OCI-LY3 (cell line): ENCODE data around the gene ZSWIM7.

Experiments
- H2AFZ ChIP-seq: fragments of 200-600, 300-600 bp; shearing (Covaris generic); 2 replicates; pipeline ENCODE4 v1.6.0; 2014; ENCODE audit warnings: antibody characterized with exemption, low read depth, low read length
- H3K27ac ChIP-seq: fragments of 200-600, 300-600 bp; sonication (generic); 2 replicates; pipeline ENCODE4 v1.5.1; 2014; ENCODE audit warnings: mild to moderate bottlenecking, low read length, moderate library complexity, mixed read lengths
- H3K27me3 ChIP-seq: fragments of 200-600, 300-600 bp; sonication (generic); 2 replicates; pipeline ENCODE4 v1.6.1; 2014; ENCODE audit warnings: low read depth, low read length, mixed read lengths
- H3K36me3 ChIP-seq: fragments of 200-600, 300-600 bp; sonication (generic); replicated peaks from 2 replicates; pipeline ENCODE3; 2014; ENCODE audit warnings: low read depth, low read length, mixed read lengths
- H3K4me1 ChIP-seq: fragments of 300-600, 200-600 bp; sonication (generic); 2 replicates; pipeline ENCODE4 v1.6.1; 2014; ENCODE audit warnings: low read length, mixed read lengths
- H3K4me2 ChIP-seq: fragments of 200-600, 300-600 bp; sonication (generic); 2 replicates; pipeline ENCODE4 v1.6.1; 2014; ENCODE audit warnings: low read length, mixed read lengths
- H3K4me3 ChIP-seq: fragments of 300-600, 200-600 bp; sonication (generic); 2 replicates; pipeline ENCODE4 v1.5.1; 2014; ENCODE audit warnings: antibody characterized with exemption, mild to moderate bottlenecking, low read length, moderate library complexity
- H3K79me2 ChIP-seq: fragments of 300-600, 200-600 bp; shearing (Covaris generic); 2 replicates; pipeline ENCODE4 v1.6.1; 2014; ENCODE audit warnings: mild to moderate bottlenecking, low read length, mixed read lengths
- H3K9ac ChIP-seq: fragments of 300-600, 200-600 bp; shearing (Covaris generic); 2 replicates; pipeline ENCODE4 v1.6.0; 2014; ENCODE audit warnings: mild to moderate bottlenecking, low read length, moderate library complexity
- H3K9me3 ChIP-seq: fragments of 200-600, 300-600 bp; shearing (Covaris generic); 2 replicates; pipeline ENCODE4 v1.6.1; 2014; ENCODE audit warnings: low read length, mixed read lengths; ENCODE audit not compliant: insufficient read depth
- H4K20me1 ChIP-seq: fragments of 200-600, 300-600 bp; sonication (generic); 2 replicates; pipeline ENCODE4 v1.6.1; 2016; ENCODE audit warnings: low read length, mixed read lengths; ENCODE audit not compliant: insufficient read depth
- EZH2phosphoT487 ChIP-seq: fragments of 200-600 bp; shearing (Covaris generic); IDR thresholded peaks from 2 replicates; pipeline ENCODE4 v1.6.1; 2018; ENCODE audit warnings: antibody characterized with exemption, mixed run types, low read depth
- TF ChIP-seq, protein P1 (sequence below): fragments of 200-600, 300-600 bp; sonication (generic); IDR thresholded peaks from 2 replicates; pipeline ENCODE4 v1.5.1; 2014; ENCODE audit warnings: antibody characterized with exemption, low read length, low read depth

ZSWIM7 gene

DNA sequence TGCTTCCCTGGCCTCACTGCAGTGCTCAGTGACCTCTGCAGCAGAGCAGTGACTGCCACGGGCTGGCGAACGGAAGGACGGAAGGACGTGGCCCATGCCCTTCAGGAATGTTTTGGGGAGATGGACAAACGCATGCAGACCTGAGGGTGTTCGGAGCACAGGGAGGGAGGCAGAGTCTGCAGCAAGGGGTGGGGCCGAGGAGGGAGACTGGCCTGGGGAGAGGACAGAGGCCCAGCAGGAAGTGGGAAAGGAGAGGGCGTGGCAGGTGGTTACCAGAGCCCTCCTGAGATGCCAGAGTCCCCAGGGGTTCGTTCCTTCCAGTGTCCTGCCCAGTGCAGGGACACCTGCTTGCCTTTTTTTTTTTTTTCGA lies 32.6 kb downstream of the ZSWIM7 start:
- Histone ChIP-seq H3K36me3 (no peaks in the 10 kb centered on the region), H3K4me1 (no peaks in the 10 kb centered on the region), H2AFZ (no peak overlapping the region), H3K27me3 (peaks cover 54% of the 10 kb centered on the region), H3K27ac (no peak overlapping the region), H3K4me2 (no peak overlapping the region), H4K20me1 (no peaks in the 10 kb centered on the region; the same call in 1 of the 2 replicates), H3K79me2 (no peaks in the 10 kb centered on the region), H3K4me3 (no peak overlapping the region), H3K9ac (no peak overlapping the region), H3K9me3 (no peaks in the 10 kb centered on the region)
- TF ChIP-seq, protein P1, sequence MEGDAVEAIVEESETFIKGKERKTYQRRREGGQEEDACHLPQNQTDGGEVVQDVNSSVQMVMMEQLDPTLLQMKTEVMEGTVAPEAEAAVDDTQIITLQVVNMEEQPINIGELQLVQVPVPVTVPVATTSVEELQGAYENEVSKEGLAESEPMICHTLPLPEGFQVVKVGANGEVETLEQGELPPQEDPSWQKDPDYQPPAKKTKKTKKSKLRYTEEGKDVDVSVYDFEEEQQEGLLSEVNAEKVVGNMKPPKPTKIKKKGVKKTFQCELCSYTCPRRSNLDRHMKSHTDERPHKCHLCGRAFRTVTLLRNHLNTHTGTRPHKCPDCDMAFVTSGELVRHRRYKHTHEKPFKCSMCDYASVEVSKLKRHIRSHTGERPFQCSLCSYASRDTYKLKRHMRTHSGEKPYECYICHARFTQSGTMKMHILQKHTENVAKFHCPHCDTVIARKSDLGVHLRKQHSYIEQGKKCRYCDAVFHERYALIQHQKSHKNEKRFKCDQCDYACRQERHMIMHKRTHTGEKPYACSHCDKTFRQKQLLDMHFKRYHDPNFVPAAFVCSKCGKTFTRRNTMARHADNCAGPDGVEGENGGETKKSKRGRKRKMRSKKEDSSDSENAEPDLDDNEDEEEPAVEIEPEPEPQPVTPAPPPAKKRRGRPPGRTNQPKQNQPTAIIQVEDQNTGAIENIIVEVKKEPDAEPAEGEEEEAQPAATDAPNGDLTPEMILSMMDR, result no peak
- TF ChIP-seq EZH2phosphoT487, result no peak

DNA sequence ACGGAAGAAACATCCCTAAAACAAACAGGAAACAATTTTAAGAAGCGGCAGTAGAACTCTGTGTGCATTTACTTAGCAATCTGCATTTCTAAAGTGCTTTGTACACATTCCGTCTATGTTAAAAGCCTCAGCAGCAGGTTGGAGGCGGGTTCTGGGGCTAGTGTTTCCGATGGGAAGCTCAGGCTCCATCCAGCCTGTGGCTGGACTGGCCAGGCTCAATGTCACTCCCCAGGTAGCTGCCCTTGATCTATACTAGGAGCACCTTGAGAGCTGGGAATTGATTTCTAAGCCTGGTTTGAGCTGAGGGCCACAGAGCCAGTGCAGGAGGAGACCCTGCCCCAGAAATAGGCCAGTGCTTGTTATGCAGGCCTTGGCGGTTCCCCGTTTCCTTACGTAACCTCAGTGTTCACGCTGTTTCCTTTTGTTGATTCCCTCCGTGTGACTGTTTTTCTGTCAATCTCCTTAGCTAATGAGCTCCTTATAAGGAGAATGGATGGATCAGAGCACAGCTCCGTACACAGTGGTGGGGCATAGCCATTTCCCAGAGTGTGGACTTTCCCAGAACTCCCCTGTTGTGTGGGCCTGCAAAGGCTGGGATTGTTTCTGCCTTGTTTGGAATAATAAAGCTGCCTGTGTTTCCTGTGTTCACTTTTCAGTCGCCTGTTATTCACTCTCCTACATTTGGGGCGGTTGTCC lies 33.2 kb downstream of the ZSWIM7 start:
- no peaks in the 10 kb centered on the region for H3K79me2 ChIP-seq
- no peak overlapping the region for H3K27ac ChIP-seq
- no peak overlapping the region for H3K4me2 ChIP-seq
- no peak overlapping the region for H3K9ac ChIP-seq
- no peaks in the 10 kb centered on the region; the same call in 1 of the 2 replicates for H4K20me1 ChIP-seq
- no peak overlapping the region for H2AFZ ChIP-seq
- TF ChIP-seq EZH2phosphoT487, result no peak
- TF ChIP-seq, protein P1, result no peak
- no peak overlapping the region for H3K4me3 ChIP-seq
- peaks cover 59% of the 10 kb centered on the region for H3K27me3 ChIP-seq
- no peaks in the 10 kb centered on the region for H3K4me1 ChIP-seq
- H3K36me3 ChIP-seq, result no peaks in the 10 kb centered on the region
- H3K9me3 ChIP-seq, result no peaks in the 10 kb centered on the region

DNA sequence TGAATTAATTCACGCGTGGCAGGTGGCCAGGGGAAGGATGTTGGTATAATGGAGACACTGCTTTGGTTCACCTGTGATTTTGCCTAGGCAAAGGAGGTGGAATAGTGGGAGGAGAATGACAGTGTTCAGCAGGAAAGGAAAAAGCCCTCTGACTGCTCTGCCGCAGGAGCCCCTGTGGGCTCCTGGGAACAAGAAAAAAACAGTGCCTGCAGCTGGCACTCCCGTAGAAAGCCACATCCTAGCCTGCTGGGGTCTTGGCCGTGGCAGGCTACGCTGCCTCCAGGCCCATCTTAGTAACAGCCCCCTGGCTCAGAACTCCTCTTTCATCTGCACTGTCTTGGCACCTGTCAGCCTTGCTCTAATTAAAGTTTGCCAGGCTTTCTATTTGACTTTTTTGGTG lies 34.0 kb downstream of the ZSWIM7 start:
- Histone ChIP-seq H3K4me3 (no peak overlapping the region), H3K79me2 (no peaks in the 10 kb centered on the region), H3K36me3 (no peaks in the 10 kb centered on the region), H3K27me3 (peaks cover 55% of the 10 kb centered on the region), H3K27ac (no peak overlapping the region), H3K4me1 (no peaks in the 10 kb centered on the region), H3K4me2 (no peak overlapping the region), H3K9me3 (no peaks in the 10 kb centered on the region), H3K9ac (no peak overlapping the region), H2AFZ (no peak overlapping the region), H4K20me1 (no peaks in the 10 kb centered on the region; the same call in 1 of the 2 replicates)
- TF ChIP-seq, protein P1, result no peak
- TF ChIP-seq EZH2phosphoT487, result no peak

DNA sequence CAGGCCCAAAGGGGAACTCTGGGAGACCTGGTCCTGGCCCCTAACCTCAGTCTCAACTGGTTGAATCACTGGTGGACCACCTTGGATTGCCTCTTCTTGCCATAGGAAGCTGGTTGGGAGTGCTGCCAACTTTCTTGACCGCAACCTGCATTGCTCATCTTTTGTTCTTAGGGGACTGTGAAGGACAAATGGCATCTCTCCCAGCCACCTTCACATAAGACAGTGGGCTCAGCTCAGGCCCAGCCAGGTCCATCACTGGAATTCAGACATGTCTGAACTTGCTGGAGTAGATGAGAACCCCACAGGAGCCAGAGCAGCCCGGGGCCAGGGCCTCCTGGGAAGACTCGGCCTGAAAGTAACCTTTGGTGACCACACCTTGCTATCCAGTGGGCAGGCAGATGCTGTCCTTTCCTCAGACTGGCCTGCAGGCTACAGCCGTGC lies 35.8 kb downstream of the ZSWIM7 start:
- peaks cover 59% of the 10 kb centered on the region for H3K27me3 ChIP-seq

More for the DNA sequence above, 35.8 kb downstream of the ZSWIM7 start:
- Histone ChIP-seq H3K36me3 (no peaks in the 10 kb centered on the region), H3K4me1 (peaks cover 10% of the 10 kb centered on the region), H3K27ac (no peak overlapping the region), H4K20me1 (peaks cover 11% of the 10 kb centered on the region), H3K79me2 (no peaks in the 10 kb centered on the region), H2AFZ (no peak overlapping the region), H3K4me2 (no peak overlapping the region), H3K9me3 (no peaks in the 10 kb centered on the region), H3K4me3 (no peak overlapping the region), H3K9ac (no peak overlapping the region)
- TF ChIP-seq EZH2phosphoT487, result no peak
- TF ChIP-seq, protein P1, result no peak
